A673 (cell line): Measurements from ENCODE around the gene CBLL1.

Source experiments
- EZH2 ChIP-seq: fragments of 200-600 bp; sonication (generic); IDR thresholded peaks from 2 replicates; pipeline ENCODE4 v1.6.1; 2017; ENCODE audit warnings: borderline replicate concordance, low read depth, mild to moderate bottlenecking, mixed read lengths, antibody characterized with exemption, low read length; ENCODE audit not compliant: poor library complexity, severe bottlenecking
- TF ChIP-seq, protein P1 (sequence below): fragments of 300-800, 200-600 bp; sonication (generic); conservative IDR thresholded peaks from 2 replicates; pipeline ENCODE4 v1.5.1; 2017; ENCODE audit warnings: low read depth, mild to moderate bottlenecking, antibody characterized with exemption, low read length, moderate library complexity, mixed read lengths

DNA sequence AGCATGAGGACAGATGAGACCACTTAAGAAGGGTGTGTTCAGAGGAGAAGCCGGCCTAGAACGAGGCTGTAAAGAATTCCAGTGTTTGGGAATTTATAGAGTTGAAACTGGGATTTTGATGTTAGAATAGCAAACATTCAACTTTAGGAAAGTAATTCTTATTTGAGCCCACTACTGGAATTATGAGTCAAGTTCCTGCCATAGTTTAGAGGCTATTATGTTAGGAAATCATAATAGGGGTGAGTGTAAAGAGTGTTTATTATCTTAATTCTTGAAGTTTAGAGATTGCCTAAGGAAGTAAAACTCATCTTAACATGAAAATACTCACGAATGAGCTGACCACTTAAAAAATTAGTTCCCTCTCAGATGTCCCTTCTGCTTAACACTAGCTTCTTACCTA lies 2.1 kb downstream of the CBLL1 start:
- TF ChIP-seq, protein P1, sequence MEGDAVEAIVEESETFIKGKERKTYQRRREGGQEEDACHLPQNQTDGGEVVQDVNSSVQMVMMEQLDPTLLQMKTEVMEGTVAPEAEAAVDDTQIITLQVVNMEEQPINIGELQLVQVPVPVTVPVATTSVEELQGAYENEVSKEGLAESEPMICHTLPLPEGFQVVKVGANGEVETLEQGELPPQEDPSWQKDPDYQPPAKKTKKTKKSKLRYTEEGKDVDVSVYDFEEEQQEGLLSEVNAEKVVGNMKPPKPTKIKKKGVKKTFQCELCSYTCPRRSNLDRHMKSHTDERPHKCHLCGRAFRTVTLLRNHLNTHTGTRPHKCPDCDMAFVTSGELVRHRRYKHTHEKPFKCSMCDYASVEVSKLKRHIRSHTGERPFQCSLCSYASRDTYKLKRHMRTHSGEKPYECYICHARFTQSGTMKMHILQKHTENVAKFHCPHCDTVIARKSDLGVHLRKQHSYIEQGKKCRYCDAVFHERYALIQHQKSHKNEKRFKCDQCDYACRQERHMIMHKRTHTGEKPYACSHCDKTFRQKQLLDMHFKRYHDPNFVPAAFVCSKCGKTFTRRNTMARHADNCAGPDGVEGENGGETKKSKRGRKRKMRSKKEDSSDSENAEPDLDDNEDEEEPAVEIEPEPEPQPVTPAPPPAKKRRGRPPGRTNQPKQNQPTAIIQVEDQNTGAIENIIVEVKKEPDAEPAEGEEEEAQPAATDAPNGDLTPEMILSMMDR: no peak
- TF ChIP-seq EZH2: no peak
